GM12878 (cell line): Measurements from ENCODE around the gene RAET1E. TPM values are rescaled to one million over a fixed set of nuclear protein-coding genes. Genes with fewer than 3 reads are reported as not detected.

Experiments used
- ATAC-seq: fragments of 200-7000 bp; cut with Tn5 transposase; 3 replicates; pipeline ENCODE4 v1.9.1; 2020; ENCODE audit warnings: mild to moderate bottlenecking, moderate library complexity
- BruUV-seq: library from RNA; stranded (reverse); fragments of 400-500 nt; replicated peaks from 2 replicates; lab custom pipeline; 2021; lab: Mats Ljungman, UMichigan
- CTCF ChIA-PET: fragments of 300-600 bp; sonication (Branson Sonifier 250); formaldehyde crosslinking; extraction: SDS; loops from one replicate; lab custom pipeline; 2021; ENCODE audit warnings: inconsistent platforms; lab: Yijun Ruan, JAX
- POLR2A ChIA-PET: fragments of 350-600 bp; formaldehyde crosslinking; extraction: SDS; loops from one replicate; lab custom pipeline; 2021; ENCODE audit warnings: inconsistent platforms; lab: Charles Lee
- RAD21 ChIA-PET: fragments of 300-600 bp; sonication (Branson Sonifier 250); formaldehyde crosslinking; loops from one replicate; lab custom pipeline; 2023; ENCODE audit warnings: antibody characterized with exemption; ENCODE audit not compliant: unreplicated experiment; lab: Charles Lee
- SMC1A ChIA-PET: fragments of 300-600 bp; sonication (Branson Sonifier 250); formaldehyde crosslinking; loops from one replicate; lab custom pipeline; 2023; ENCODE audit not compliant: unreplicated experiment, uncharacterized antibody; lab: Charles Lee
- DNase-seq: peaks from one replicate; pipeline ENCODE4 v3.0.0-alpha.2; 2011; ENCODE audit warnings: low read depth, low spot score
- FAIRE-seq: peaks from 3 replicates; lab custom pipeline; 2011; peaks lifted over from hg19 to GRCh38; lab: Jason Lieb, UNC
- H2AFZ ChIP-seq: 2 replicates; pipeline ENCODE4 v1.6.0; 2011; ENCODE audit warnings: low read depth, low read length, control low read depth; ENCODE audit not compliant: control insufficient read depth
- H3K27ac ChIP-seq: 2 replicates; pipeline ENCODE4 v1.5.1; 2011; ENCODE audit warnings: control low read depth; ENCODE audit not compliant: control insufficient read depth, insufficient read depth
- H3K27me3 ChIP-seq, 2 experiments: replicated peaks in 1 of 2; 2 replicates each; pipeline versions ENCODE4 v1.6.0 to v1.6.1; 2011; ENCODE audit warnings: low read length in 1 of 2; ENCODE audit not compliant: control insufficient read depth in 2 of 2, insufficient read depth in 2 of 2
- H3K36me3 ChIP-seq, 2 experiments: 2 replicates each; pipeline ENCODE4 v1.5.1; 2011; ENCODE audit warnings: low read length in 1 of 2; ENCODE audit not compliant: control insufficient read depth in 2 of 2, insufficient read depth in 2 of 2
- H3K4me1 ChIP-seq: 2 replicates; pipeline ENCODE4 v1.6.1; 2011; ENCODE audit warnings: mild to moderate bottlenecking, low read length, moderate library complexity, mixed read lengths; ENCODE audit not compliant: control insufficient read depth, insufficient read depth
- H3K4me2 ChIP-seq: 2 replicates; pipeline ENCODE4 v1.6.0; 2011; ENCODE audit warnings: control low read depth; ENCODE audit not compliant: control insufficient read depth, insufficient read depth
- H3K4me3 ChIP-seq: fragments of 200-600 bp; sonication (generic); 2 replicates; pipeline ENCODE4 v1.5.1; 2016
- H3K79me2 ChIP-seq: 2 replicates; pipeline ENCODE4 v1.6.0; 2011; ENCODE audit warnings: low read length; ENCODE audit not compliant: control insufficient read depth, insufficient read depth
- H3K9ac ChIP-seq: 2 replicates; pipeline ENCODE4 v1.8.0; 2011; ENCODE audit warnings: low read length, control low read depth, mixed read lengths; ENCODE audit not compliant: control insufficient read depth, insufficient read depth
- H3K9me3 ChIP-seq: replicated peaks from 3 replicates; pipeline ENCODE4 v1.5.1; 2011; ENCODE audit warnings: mild to moderate bottlenecking, low read length; ENCODE audit not compliant: control insufficient read depth, insufficient read depth
- H4K20me1 ChIP-seq: 2 replicates; pipeline ENCODE4 v1.6.0; 2011; ENCODE audit not compliant: control insufficient read depth, insufficient read depth
- ATF3 ChIP-seq: IDR thresholded peaks from 2 replicates; pipeline ENCODE4 v1.6.1; 2011; ENCODE audit warnings: low read depth, mild to moderate bottlenecking, low read length, moderate library complexity, borderline replicate concordance; ENCODE audit errors: extremely low read depth
- BMI1 ChIP-seq: fragments of 450-650 bp; IDR thresholded peaks from 2 replicates; pipeline ENCODE4 v1.6.1; 2016; ENCODE audit warnings: mild to moderate bottlenecking, moderate library complexity, borderline replicate concordance
- CBX3 ChIP-seq: fragments of 200-600 bp; sonication (generic); IDR thresholded peaks from 2 replicates; pipeline ENCODE4 v1.6.1; 2016; ENCODE audit warnings: low read depth, borderline replicate concordance
- FOXK2 ChIP-seq: fragments of 450-650 bp; IDR thresholded peaks from 2 replicates; pipeline ENCODE4 v1.6.1; 2017; ENCODE audit warnings: mild to moderate bottlenecking, moderate library complexity
- HSF1 ChIP-seq: fragments of 150-350 bp; IDR thresholded peaks from 2 replicates; pipeline ENCODE4 v1.6.1; 2014; ENCODE audit warnings: mild to moderate bottlenecking, low read depth, low read length
- MAX ChIP-seq: IDR thresholded peaks from 2 replicates; pipeline ENCODE4 v1.6.1; 2012; ENCODE audit warnings: low read depth, low read length, improper control_type of control experiment
- MXI1 ChIP-seq: fragments of 150-350 bp; IDR thresholded peaks from 2 replicates; pipeline ENCODE4 v1.6.1; 2011; ENCODE audit warnings: low read depth, mild to moderate bottlenecking, inconsistent platforms, low read length, improper control_type of control experiment
- PKNOX1 ChIP-seq: fragments of 450-650 bp; IDR thresholded peaks from 2 replicates; pipeline ENCODE4 v1.6.1; 2016; ENCODE audit warnings: mild to moderate bottlenecking
- WGBS: methylation state at CpG from one replicate; pipeline ENCODE4 v1.1.6; 2016; ENCODE audit warnings: low lambda C conversion rate; ENCODE audit not compliant: insufficient replicate concordance, insufficient coverage; ENCODE audit errors: missing lambda C conversion rate; 5-methylcytosine and 5-hydroxymethylcytosine counted together
- in situ Hi-C: fragments of 300-500 bp; cut with MboI; formaldehyde crosslinking; loops from 9 replicates; pipeline ENCODE4 v1.14.3; 2018; ENCODE audit warnings: mixed read lengths
- intact Hi-C: fragments of 100-400 bp; cut with micrococcal nuclease; formaldehyde crosslinking; loops from one replicate; pipeline ENCODE4 v1.14.2; 2022; ENCODE audit not compliant: unreplicated experiment
- polyA plus RNA-seq, 11 experiments: library from polyadenylated mRNA; depleted of rRNA in 4 of 11; unstranded in 6 of 11; stranded (reverse) in 5 of 11; fragments of >200 nt; fragmentation: Nextera tagmentation in 4 of 11; fragmentation: Illumina TruSeq in 1 of 11; extraction: Ambion mirVana in 4 of 11; extraction: Trizol in 1 of 11; gene quantifications; 1 replicate in 1 of 11; 2 replicates in 10 of 11; pipeline versions ENCODE4 v1.2.1 to v1.2.3, GENCODE V29; 2011 to 2016; ENCODE audit warnings: inconsistent platforms in 2 of 11, missing spikeins in 2 of 11, low read depth in 1 of 11
- total RNA-seq, 4 experiments: library from RNA; depleted of rRNA in 3 of 4; stranded (reverse); fragments of >200 nt in 3 of 4; fragmentation: Illumina TruSeq in 1 of 4; extraction: Trizol in 1 of 4; gene quantifications; 2 replicates each; pipeline versions ENCODE4 v1.2.1 to v1.2.3, GENCODE V29; 2013 to 2021

RAET1E gene
- total and polyA plus RNA-seq, 10 of the 15 experiments (the other 5 are each of a cell fraction or from before 2014, with no cell fraction given): not detected

- ChIA-PET POLR2A (no interaction called here), RAD21 (no interaction called here), CTCF (no interaction called here), SMC1A (no interaction called here)
- ATAC-seq (peak; percentile 2; the same call in 2 of the 3 replicates), DNase-seq (no peak), FAIRE-seq (no peak)
- no peaks in the 10 kb centered on the region; the same call in 1 of the 2 replicates for H4K20me1 ChIP-seq
- H3K27me3 ChIP-seq: peaks cover 9 to 11% of the 10 kb centered on the region in 2 experiments
- no peak overlapping the region for H3K9ac ChIP-seq
- H3K4me1 ChIP-seq: peaks cover 16% of the 10 kb centered on the region
- in situ Hi-C loops: loop anchor here (5.0 to 10.0 kb wide), 2 partner anchors 68 to 875 kb away; no protein-coding TSS in a partner anchor
- H2AFZ ChIP-seq: no peak overlapping the region
- WGBS: 19% methylated on average over 5 of the region's 5 CpGs
- no peak overlapping the region for H3K27ac ChIP-seq
- no TSS peak for BruUV-seq
- no peak overlapping the region for H3K4me3 ChIP-seq
- TF ChIP-seq ATF3 (no peak), BMI1 (peak; percentile 36; the same call in 1 of the 2 replicates)
- peak overlapping the region; percentile 78 for H3K4me2 ChIP-seq
- intact Hi-C loops: loop anchor here (5.0 to 10.0 kb wide), 4 partner anchors 128 to 875 kb away; partner anchors contain the start of gene ULBP3
- H3K79me2 ChIP-seq: no peaks in the 10 kb centered on the region
- no peaks in the 10 kb centered on the region; the same call in 2 of the 3 replicates for H3K9me3 ChIP-seq
- H3K36me3 ChIP-seq: no peaks in the 10 kb centered on the region
Observed at GRCh38 chr6:149939356-149939648, 41.4 kb upstream of the RAET1E start.

- ChIA-PET POLR2A (no interaction called here), RAD21 (interaction anchor here (1.0 kb wide), 1 partner anchor 78 kb away, joined by 3 read pairs; no protein-coding TSS in a partner anchor), CTCF (no interaction called here), SMC1A (no interaction called here)
- ATAC-seq: peak; percentile 81
- Histone ChIP-seq H3K27ac (0 out of 2 replicates have a peak overlapping the region, but pooled peaks have one; percentile 0), H3K27me3 (peaks cover 9 to 11% of the 10 kb centered on the region in 2 experiments), H3K36me3 (no peaks in the 10 kb centered on the region), H3K79me2 (no peaks in the 10 kb centered on the region), H3K9ac (no peak overlapping the region), H3K4me3 (peak overlapping the region; percentile 53; the same call in 1 of the 2 replicates), H3K4me2 (peak overlapping the region; percentile 78), H4K20me1 (no peaks in the 10 kb centered on the region; the same call in 1 of the 2 replicates), H3K4me1 (peaks cover 16% of the 10 kb centered on the region), H2AFZ (peak overlapping the region; percentile 51), H3K9me3 (no peaks in the 10 kb centered on the region; the same call in 2 of the 3 replicates)
- BruUV-seq: no TSS peak
- intact Hi-C loops (loop anchor here (5.0 to 10.0 kb wide), 4 partner anchors 129 to 876 kb away; partner anchors contain the start of gene ULBP3), in situ Hi-C loops (loop anchor here (5.0 to 10.0 kb wide), 2 partner anchors 69 to 876 kb away; no protein-coding TSS in a partner anchor)
- FAIRE-seq: peak; percentile 27
- WGBS: under 1% methylated on average over 58 of the region's 58 CpGs
- peak; percentile 34 for DNase-seq
- no peak for TF ChIP-seq FOXK2
- no peak for TF ChIP-seq MAX
- TF ChIP-seq MXI1: no peak
- no peak for TF ChIP-seq HSF1
- TF ChIP-seq CBX3: no peak
- peak; percentile 23; the same call in 1 of the 2 replicates for TF ChIP-seq PKNOX1
Observed at GRCh38 chr6:149938571-149939355, 40.9 kb upstream of the RAET1E start.
